GM12878 (cell line): ENCODE results near the gene ADD1. TPM values are rescaled to one million over a fixed set of nuclear protein-coding genes. Genes with fewer than 3 reads are reported as not detected.

Source experiments
- ATF2 ChIP-seq: IDR thresholded peaks from 2 replicates; pipeline ENCODE4 v1.6.1; 2012; ENCODE audit warnings: low read length, inconsistent platforms
- BCL3 ChIP-seq: IDR thresholded peaks from 2 replicates; pipeline ENCODE4 v1.6.1; 2011; ENCODE audit warnings: borderline replicate concordance, low read depth, mild to moderate bottlenecking, moderate library complexity, low read length; ENCODE audit not compliant: insufficient read depth, poor library complexity, severe bottlenecking
- CBX3 ChIP-seq: fragments of 200-600 bp; sonication (generic); IDR thresholded peaks from 2 replicates; pipeline ENCODE4 v1.6.1; 2016; ENCODE audit warnings: low read depth, borderline replicate concordance
- CTCF ChIP-seq, 3 experiments: IDR thresholded peaks in 2 of 3; conservative IDR thresholded peaks in 1 of 3; 2 replicates each; pipeline ENCODE4 v1.5.1; 2011; ENCODE audit warnings: low read depth in 3 of 3, low read length in 3 of 3, mild to moderate bottlenecking in 3 of 3, control low read depth in 2 of 3, moderate library complexity in 2 of 3, inconsistent platforms in 1 of 3, mixed read lengths in 1 of 3; ENCODE audit not compliant: control insufficient read depth in 2 of 3, insufficient read depth in 1 of 3; ENCODE audit errors: extremely low read depth in 1 of 3
- ETV6 ChIP-seq, 2 experiments: fragments of 450-650 bp in 1 of 2; IDR thresholded peaks in 1 of 2; conservative IDR thresholded peaks in 1 of 2; 2 replicates each; pipeline ENCODE4 v1.6.1; 2014; ENCODE audit warnings: antibody characterized with exemption in 1 of 2, borderline replicate concordance in 1 of 2, low read depth in 1 of 2, mild to moderate bottlenecking in 1 of 2, moderate library complexity in 1 of 2
- FOXK2 ChIP-seq: fragments of 450-650 bp; IDR thresholded peaks from 2 replicates; pipeline ENCODE4 v1.6.1; 2017; ENCODE audit warnings: mild to moderate bottlenecking, moderate library complexity
- FOXM1 ChIP-seq: IDR thresholded peaks from 2 replicates; pipeline ENCODE4 v1.6.1; 2012; ENCODE audit warnings: low read depth, mild to moderate bottlenecking, inconsistent platforms, low read length, moderate library complexity
- MTA2 ChIP-seq: fragments of 450-650 bp; IDR thresholded peaks from 2 replicates; pipeline ENCODE4 v1.6.1; 2016; ENCODE audit warnings: low read depth, mild to moderate bottlenecking, moderate library complexity
- NFYB ChIP-seq: IDR thresholded peaks from 2 replicates; pipeline ENCODE4 v1.6.1; 2011; ENCODE audit warnings: low read depth, mild to moderate bottlenecking, low read length, improper control_type of control experiment, moderate library complexity; ENCODE audit not compliant: insufficient read depth
- NRF1 ChIP-seq: conservative IDR thresholded peaks from 2 replicates; pipeline ENCODE4 v1.6.1; 2011; ENCODE audit warnings: mild to moderate bottlenecking, low read depth, low read length, improper control_type of control experiment
- PRDM15 ChIP-seq: fragments of 450-650 bp; formaldehyde crosslinking; IDR thresholded peaks from 2 replicates; pipeline ENCODE4 v1.4.0; 2020; ENCODE audit warnings: mild to moderate bottlenecking, moderate library complexity
- RB1 ChIP-seq: fragments of 450-650 bp; formaldehyde crosslinking; IDR thresholded peaks from 2 replicates; pipeline ENCODE4 v1.6.1; 2017; ENCODE audit warnings: mild to moderate bottlenecking, borderline replicate concordance
- RUNX3 ChIP-seq: IDR thresholded peaks from 2 replicates; pipeline ENCODE4 v1.6.1; 2012; ENCODE audit warnings: low read length, inconsistent platforms
- ZBED1 ChIP-seq: IDR thresholded peaks from 2 replicates; pipeline ENCODE4 v1.6.1; 2016; ENCODE audit warnings: borderline replicate concordance
- ZBTB40 ChIP-seq: fragments of 450-650 bp; IDR thresholded peaks from 2 replicates; pipeline ENCODE4 v1.6.1; 2016; ENCODE audit warnings: mild to moderate bottlenecking, moderate library complexity, borderline replicate concordance
- polyA plus RNA-seq, 11 experiments: library from polyadenylated mRNA; depleted of rRNA in 4 of 11; unstranded in 6 of 11; stranded (reverse) in 5 of 11; fragments of >200 nt; fragmentation: Nextera tagmentation in 4 of 11; fragmentation: Illumina TruSeq in 1 of 11; extraction: Ambion mirVana in 4 of 11; extraction: Trizol in 1 of 11; gene quantifications; 1 replicate in 1 of 11; 2 replicates in 10 of 11; pipeline versions ENCODE4 v1.2.1 to v1.2.3, GENCODE V29; 2011 to 2016; ENCODE audit warnings: inconsistent platforms in 2 of 11, missing spikeins in 2 of 11, low read depth in 1 of 11
- total RNA-seq, 4 experiments: library from RNA; depleted of rRNA in 3 of 4; stranded (reverse); fragments of >200 nt in 3 of 4; fragmentation: Illumina TruSeq in 1 of 4; extraction: Trizol in 1 of 4; gene quantifications; 2 replicates each; pipeline versions ENCODE4 v1.2.1 to v1.2.3, GENCODE V29; 2013 to 2021

Gene ADD1
- total and polyA plus RNA-seq, 10 of the 15 experiments (the other 5 are each of a cell fraction or from before 2014, with no cell fraction given), result 21.6 to 182 (median 105) TPM

GRCh38 chr4:2811830-2812611 lies 31.6 kb upstream of the ADD1 start (continued):
- no peak for TF ChIP-seq CTCF (IDR thresholded peaks at IDR 0.05 in 2 of 3, conservative IDR thresholded peaks at IDR 0.05 in 1 of 3; ENCODE audit: control insufficient read depth in 2 of 3, extremely low read depth in 1 of 3, insufficient read depth in 1 of 3, low read depth in 3 of 3, low read length in 3 of 3)
- TF ChIP-seq ETV6 (conservative IDR thresholded peaks at IDR 0.05 in 1 of 2, IDR thresholded peaks at IDR 0.05 in 1 of 2; ENCODE audit: borderline replicate concordance in 1 of 2, low read depth in 1 of 2), result peak in 1 of 2 experiments; percentile 95; a peak in 2 of 4 replicates
- TF ChIP-seq FOXM1, result no peak
- TF ChIP-seq FOXK2, result no peak
- peak; percentile 77 for TF ChIP-seq ZBTB40
- no peak for TF ChIP-seq CBX3
- TF ChIP-seq NFYB, result no peak
- no peak for TF ChIP-seq PRDM15 (CRISPR knock-in tag)
- no peak for TF ChIP-seq BCL3
- TF ChIP-seq MTA2, result no peak
- TF ChIP-seq RB1, result no peak
- no peak for TF ChIP-seq NRF1
- TF ChIP-seq ATF2, result no peak
- peak; percentile 58 for TF ChIP-seq RUNX3
- no peak for TF ChIP-seq ZBED1
